Left hindlimb (tissue), 1 donor: ENCODE results near the gene AGRN.
"Not testable (repeated sequence)": the region's sequence is repeated elsewhere in the genome, so short reads cannot be mapped to it uniquely, and the experiment has no call there.

Experiments
- DNase-seq: peaks from one replicate; pipeline ENCODE4 v3.0.0-alpha.2; 2018

Gene AGRN

DNA sequence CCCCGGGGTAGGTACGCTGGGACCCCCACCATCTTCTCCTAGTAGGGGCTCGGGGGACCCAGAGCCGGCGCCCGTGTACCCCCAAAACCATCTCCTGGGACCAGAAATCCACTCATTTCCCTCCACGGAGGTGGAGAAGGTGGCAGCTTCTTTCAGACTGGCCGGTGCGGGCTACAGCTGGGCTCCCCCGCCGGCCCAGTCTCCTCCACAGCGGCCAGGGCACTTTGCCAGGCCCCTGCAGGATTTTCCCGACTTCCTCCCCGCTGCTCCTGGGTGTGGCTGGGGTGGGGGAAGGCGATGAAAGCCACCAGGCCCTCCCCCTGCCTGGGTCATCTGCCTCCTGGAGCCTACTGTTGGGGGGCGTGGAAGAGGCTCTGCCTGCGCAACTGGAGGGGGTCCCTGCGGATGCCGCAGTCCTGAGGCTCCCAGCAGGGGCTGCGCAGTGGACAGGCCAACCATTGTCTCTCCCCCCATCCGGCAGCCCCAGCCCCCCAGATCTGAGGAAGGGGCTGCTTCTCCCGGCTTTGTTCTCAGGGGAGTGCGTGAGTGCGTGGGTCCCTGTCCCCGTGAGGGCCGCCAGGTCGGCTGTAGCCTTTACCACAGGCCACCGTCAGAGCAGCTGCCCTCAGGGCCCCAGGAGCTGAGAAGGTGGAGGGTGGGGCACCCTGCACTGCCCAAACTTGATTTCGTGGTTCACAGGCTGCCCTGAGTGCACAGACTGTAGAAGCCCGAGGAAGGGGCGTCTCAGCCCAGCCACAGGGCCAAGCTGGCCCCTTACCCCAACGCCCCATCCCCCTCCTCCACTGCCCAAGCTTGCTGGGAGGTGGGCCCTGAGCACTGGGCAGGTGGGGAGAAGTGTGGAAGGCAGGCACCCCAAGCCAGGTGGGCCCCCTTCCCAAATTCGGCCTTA lies 1.3 kb downstream of the AGRN start:
- peak; percentile 83 for DNase-seq

GRCh38 chr1:1021920-1022259 lies 2.0 kb downstream of the AGRN start:
- DNase-seq = no peak

DNA sequence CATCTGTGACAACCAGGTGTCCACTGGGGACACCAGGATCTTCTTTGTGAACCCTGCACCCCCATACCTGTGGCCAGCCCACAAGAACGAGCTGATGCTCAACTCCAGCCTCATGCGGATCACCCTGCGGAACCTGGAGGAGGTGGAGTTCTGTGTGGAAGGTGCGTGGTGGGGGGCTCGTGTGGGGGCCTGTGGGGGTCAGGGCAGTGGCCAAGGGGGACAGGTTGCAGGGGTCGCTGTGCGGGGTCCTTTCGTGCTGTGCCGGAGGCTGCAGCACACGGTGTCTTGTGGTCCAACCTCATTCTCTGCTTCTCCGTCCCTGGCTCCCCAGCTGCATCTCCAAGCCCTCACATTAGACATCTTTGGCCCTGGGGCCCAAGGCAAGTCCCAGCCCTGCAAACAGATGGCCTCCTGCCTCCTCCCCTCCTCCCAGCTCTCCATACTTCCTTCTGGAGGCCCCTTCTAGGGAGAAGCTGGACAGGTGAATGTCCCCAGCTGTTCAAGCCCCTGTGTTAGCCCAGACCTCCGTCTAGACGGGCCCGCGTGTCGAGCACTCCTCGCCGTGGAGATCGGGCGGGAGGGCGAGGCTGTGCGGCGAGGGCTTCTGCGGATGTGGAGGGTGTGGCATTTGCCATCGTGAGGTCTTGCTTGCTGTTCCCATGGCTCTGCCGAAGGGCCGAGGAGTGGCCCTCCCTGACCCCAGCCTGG lies 2.5 kb downstream of the AGRN start:
- DNase-seq = no peak

DNA sequence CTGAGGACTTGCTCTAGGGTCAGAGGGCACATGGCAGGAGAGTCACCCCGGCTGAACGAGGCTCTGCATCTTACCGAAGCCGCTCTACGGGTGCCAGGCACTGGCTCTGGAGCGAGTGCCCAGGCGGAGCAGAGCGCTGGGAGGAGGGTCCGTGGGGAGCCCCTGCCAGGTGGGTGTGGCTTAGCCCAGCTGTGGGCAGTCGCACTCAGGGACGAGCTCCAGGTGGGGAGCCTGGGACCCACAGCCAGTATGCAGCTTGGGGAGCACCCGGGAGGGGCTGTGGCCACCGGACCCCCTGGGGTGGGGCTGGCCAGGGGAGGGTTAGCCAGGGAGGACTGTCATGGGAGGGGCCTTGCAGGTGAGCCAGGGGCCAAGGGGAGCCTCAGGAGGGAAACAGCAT lies 3.8 kb downstream of the AGRN start:
- DNase-seq = no peak

DNA sequence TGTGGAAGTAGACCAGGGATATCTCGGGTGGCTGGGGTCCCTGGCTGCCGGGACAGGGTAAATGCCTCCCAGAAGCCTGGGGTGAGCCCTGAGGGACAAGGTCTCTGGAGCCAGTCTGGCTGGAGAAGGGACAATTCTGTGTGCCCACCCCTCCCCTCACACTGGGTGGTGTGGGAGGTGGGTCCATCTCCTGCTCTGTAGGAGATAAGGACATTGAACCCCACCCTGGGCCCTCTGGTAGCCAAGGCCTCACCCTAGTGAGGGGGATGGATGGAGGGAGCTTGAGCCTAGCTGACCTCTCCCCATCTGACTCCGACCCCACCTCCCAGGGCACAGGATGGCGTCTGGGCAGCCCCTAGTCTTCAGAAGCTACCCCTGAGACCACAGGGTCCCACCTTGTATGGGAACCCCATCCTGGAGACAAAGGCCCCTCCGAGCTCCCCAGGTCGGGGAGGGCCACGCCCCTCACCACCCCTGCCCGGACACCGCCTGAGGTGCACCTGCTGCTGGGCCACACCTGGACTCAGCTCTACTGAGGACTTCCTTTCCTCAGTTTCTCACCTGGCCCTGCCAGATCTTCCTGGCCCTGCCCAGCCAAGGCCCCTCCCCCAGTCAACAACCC lies 4.3 kb downstream of the AGRN start:
- DNase-seq = no peak

DNA sequence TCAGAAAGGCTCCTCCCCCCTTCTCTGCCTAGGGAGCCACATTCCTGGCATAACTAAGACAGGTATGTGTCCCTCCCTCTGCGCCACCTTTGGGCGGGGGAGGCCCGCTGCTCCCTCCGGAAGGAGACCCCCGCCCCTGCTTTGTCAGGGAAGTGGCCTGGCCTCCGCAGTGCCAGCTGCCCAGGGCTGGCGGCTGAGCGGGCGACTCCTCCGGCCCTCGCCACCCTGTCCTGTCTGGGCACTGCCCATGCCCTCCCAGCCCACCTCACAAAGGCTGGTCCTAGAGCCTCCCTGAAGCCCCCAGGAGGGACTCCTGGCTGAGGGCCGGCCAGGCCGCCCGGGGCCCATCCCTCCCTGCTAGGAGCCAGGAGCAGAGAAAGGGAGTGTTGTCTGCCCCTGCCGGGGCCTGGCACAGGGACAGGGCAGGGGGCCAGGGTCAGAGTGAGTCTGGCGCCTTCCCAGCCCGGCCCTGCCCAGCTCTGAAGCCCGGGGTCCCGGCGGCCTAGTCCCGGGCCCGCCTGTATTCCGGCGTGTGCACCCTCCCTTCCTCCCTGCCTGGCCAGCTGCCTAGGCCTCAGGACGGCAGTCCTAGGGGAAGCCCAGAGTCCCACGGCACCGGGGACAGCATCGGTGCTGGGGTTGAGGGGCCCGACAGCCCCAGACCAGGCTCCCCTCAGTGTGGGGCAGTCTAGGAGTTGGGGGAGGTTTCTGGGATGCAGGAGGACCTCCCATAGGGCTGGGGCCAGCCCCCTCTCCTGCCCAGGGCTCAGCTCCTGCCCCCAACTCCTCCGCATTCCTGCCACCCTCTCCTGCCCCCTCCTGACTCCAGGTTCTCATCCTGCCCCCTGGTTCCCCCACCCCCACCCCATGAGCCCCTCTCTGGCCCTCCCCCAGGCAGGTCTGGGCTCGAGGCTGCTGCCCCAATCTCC lies 5.1 kb downstream of the AGRN start:
- peak; percentile 51 for DNase-seq

DNA sequence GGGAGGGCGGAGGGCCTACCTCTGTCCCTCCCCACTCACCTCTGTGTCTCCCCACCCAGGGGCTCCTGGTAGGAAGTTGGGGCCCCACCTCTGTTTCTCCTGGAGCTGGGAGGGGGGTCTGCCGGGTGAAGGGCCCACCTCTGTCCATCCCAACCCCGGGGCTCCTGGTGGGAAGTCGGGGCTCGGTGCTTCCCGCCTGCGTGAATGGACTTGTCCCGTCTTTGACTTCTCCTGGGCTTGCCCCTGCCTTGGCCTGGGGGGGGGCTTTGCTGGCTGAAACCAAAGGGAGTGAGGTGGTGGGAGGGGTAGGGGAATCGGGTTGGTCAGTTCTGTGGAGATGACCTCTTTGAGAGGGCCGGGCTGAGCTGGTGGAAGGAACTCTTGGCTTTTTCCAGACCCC lies 5.8 kb downstream of the AGRN start:
- DNase-seq = no peak

GRCh38 chr1:1026599-1027413 lies 6.9 kb downstream of the AGRN start:
- peak; percentile 53 for DNase-seq

GRCh38 chr1:1027791-1028190 lies 7.9 kb downstream of the AGRN start:
- no peak for DNase-seq

DNA sequence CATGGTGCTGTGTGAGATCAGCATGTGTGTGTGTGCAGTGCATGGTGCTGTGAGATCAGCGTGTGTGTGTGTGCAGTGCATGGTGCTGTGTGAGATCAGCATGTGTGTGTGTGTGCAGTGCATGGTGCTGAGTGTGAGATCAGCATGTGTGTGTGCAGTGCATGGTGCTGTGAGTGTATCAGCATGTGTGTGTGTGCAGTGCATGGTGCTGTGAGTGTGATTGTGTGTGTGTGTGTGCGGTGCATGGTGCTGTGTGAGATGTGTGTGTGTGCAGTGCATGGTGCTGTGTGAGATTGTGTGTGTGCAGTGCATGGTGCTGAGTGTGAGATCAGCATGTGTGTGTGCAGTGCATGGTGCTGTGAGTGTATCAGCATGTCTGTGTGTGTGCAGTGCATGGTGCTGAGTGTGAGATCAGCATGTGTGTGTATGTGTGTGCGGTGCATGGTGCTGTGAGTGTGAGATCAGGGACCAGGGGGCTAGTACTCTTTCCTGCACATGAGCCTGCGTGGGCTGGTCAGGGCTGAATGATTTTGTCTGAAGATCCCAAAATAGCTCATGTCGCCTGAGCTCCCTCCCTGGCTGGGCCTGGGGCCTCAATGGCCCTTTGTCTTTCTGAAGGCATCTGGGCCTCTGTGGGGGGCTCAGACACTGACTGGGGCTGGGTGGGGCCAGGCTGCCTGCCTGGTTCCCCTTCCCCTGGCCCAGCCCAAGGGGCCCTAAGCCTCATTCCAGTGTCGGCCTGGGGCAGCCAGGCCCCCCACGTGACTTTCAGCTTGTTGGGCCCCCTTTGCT lies 11.1 kb downstream of the AGRN start:
- not testable (repeated sequence) for DNase-seq

DNA sequence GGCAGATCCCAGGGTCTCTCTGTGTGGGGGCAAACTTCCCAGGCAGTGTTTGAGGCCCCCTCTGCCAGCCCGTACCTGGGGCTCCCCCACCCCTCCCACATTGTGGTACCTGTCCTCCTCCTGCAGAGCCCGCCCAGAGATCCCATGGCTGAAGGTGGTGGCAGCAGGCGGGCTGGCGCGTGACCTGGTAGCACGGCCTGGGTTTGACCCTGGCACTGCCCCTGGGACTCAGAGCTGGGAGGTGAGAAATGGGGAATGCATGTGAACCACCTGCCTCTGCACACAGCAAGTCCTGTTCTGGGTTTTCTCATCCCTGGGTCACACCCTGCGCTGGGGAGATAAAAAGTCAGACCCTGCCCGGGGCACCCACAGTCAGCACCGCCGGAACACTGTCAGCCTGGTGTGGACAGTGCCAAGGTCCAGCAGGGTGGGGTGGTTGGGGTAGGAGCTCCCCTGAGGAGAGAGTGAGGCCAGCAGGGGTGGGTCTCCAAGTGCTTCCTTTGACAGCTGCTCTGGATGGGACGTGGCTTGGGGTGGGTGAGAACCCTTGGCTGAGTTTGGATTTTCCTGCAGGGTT lies 11.8 kb downstream of the AGRN start:
- DNase-seq = no peak

GRCh38 chr1:1032424-1032823 lies 12.5 kb downstream of the AGRN start:
- no peak for DNase-seq

GRCh38 chr1:1033009-1033587 lies 13.2 kb downstream of the AGRN start:
- DNase-seq = peak; percentile 82

DNA sequence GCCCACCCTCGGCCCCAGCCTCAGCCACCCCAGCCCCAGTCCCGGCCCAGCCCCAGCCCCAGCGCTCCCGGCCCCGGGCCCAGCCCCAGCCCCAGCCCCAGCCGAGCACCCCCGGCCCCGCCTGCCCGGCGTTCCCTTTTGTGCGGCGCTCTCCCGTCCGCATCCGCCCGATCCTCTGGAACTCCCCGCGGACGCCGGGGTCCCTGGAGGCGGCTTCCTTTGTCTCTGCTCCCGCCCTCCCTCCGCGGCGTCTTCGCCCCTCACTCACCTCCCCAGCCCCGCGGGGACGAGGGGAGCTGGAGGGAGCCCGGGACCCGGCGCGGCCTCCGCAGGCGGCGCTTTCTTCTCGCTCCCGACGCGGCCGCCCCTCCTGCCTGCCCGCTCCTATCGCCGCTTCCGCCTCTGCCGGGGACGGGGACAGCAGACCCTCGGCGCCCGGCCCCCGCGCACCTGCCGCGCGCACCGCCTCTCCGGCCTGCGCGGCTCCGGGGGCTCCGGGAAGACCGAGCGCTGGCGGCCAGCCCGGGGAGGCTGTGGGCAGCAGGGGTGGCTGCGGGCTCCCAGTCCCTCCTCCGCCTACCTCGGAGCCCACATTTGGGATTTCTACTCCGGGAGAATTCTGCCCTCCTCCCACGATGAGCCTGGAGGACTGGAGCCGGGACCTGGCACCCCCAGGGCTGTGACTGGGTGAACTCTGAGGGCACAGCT lies 14.0 kb downstream of the AGRN start:
- DNase-seq = no peak

DNA sequence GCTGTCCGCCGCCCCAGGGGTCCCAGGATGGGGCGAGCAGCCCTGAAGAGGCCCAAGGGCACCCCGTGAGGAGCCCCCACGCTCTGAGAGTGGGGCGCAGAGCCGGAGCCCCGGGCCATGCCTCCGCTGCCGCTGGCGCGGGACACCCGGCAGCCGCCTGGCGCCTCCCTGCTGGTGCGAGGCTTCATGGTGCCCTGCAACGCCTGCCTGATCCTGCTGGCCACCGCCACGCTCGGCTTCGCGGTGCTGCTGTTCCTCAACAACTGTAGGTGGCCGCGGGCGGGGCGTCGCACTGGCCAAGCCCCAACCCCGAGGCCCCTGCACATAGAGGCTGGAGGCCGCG lies 14.5 kb downstream of the AGRN start:
- DNase-seq = no peak

DNA sequence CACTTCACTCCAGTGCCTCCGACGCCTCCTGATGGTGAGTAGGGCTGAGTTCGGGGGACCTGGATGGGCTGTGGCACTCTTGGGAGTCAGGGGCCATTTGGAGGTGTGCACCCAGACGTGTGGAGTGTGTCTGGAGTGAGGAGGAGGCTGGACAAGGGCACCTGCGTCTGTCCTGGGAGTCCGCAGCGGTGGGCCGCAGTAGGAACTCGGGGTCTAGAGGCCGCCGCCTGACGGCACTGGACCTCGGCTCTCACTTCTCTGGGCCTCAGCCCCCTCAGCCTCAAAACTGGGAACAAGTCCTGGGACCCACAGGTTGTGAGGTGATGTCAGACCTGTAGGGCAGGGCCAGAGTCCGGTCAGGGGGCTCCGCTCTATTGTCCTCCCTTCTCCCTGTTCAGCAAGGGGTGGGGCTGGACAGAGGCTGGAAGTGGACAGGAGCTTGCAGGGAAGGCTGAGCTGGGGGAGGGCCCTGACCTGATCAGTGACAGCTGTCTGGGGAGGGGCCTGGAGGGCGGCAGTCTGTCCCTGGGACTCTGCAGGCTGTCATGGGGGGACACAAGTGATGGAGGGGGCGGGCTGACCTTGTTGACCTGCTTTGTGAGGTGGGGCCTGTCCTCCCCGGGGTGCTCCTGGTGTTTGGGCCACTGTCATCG lies 15.5 kb downstream of the AGRN start:
- no peak for DNase-seq

- no peak for DNase-seq
Observed at GRCh38 chr1:1037366-1038327, 17.7 kb downstream of the AGRN start.

DNA sequence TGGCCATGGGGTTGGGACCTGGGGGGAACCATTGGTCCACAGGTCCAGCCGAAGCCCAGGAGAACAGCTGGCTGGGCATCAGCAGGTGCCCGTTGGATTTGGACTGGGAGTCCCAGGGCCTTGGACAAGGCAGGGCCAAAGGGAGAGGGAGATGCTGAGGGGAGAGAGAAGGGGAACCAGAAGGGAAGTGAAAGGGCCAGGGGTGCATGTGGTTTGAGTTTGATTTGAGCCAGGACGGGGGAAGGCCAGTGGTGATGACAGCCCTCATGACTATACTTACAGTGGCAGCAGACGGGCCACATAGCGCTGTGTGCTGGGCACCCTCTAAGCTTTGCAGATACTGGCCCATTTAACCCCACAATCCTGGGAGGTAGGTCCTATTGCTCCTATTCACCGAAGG lies 18.8 kb downstream of the AGRN start:
- DNase-seq = no peak
